H1 (cell line): ENCODE data around the gene TNPO3. TPM values are rescaled to one million over a fixed set of nuclear protein-coding genes. Genes with fewer than 3 reads are reported as not detected.

Experiments used
- CTCF ChIA-PET: fragments of 300-600 bp; sonication (Branson Sonifier 250); formaldehyde crosslinking; loops from one replicate; lab custom pipeline; 2021; ENCODE audit not compliant: partially characterized antibody; lab: Charles Lee
- POLR2A ChIA-PET: fragments of 300-600 bp; sonication (Branson Sonifier 250); formaldehyde crosslinking; loops from one replicate; lab custom pipeline; 2021; ENCODE audit warnings: inconsistent platforms; ENCODE audit not compliant: partially characterized antibody; lab: Charles Lee
- DNase-seq, 2 experiments: peaks; one replicate each; pipeline versions ENCODE4 v3.0.0 to v3.0.0-alpha.2; 2010 to 2022; ENCODE audit warnings: low spot score in 2 of 2, low read depth in 1 of 2, mixed read lengths in 1 of 2
- FAIRE-seq: peaks from 2 replicates; lab custom pipeline; 2011; peaks lifted over from hg19 to GRCh38; lab: Jason Lieb, UNC
- H2AFZ ChIP-seq: 2 replicates; pipeline ENCODE4 v1.8.1; 2012; ENCODE audit warnings: low read length, inconsistent platforms
- H2AK5ac ChIP-seq: 2 replicates; pipeline ENCODE4 v1.6.1; 2013; ENCODE audit warnings: low read depth, low read length
- H2BK120ac ChIP-seq: replicated peaks from 2 replicates; pipeline ENCODE3; 2013; ENCODE audit warnings: low read depth, low read length, inconsistent platforms
- H2BK12ac ChIP-seq: 2 replicates; pipeline ENCODE4 v1.6.1; 2013; ENCODE audit warnings: low read depth, low read length
- H2BK15ac ChIP-seq: 2 replicates; pipeline ENCODE4 v1.6.1; 2013; ENCODE audit warnings: low read length
- H2BK20ac ChIP-seq: 2 replicates; pipeline ENCODE4 v1.6.1; 2013; ENCODE audit warnings: low read length
- H2BK5ac ChIP-seq: 2 replicates; pipeline ENCODE4 v1.6.1; 2013; ENCODE audit warnings: low read depth, low read length
- H3K14ac ChIP-seq: 2 replicates; pipeline ENCODE4 v1.6.1; 2013; ENCODE audit warnings: inconsistent platforms; ENCODE audit not compliant: insufficient read length
- H3K18ac ChIP-seq: 2 replicates; pipeline ENCODE4 v1.6.1; 2013; ENCODE audit warnings: low read length; ENCODE audit errors: extremely low read depth
- H3K23ac ChIP-seq: 2 replicates; pipeline ENCODE4 v1.6.1; 2013; ENCODE audit warnings: inconsistent platforms; ENCODE audit not compliant: insufficient read length
- H3K23me2 ChIP-seq: 2 replicates; pipeline ENCODE4 v1.6.1; 2013; ENCODE audit warnings: low read depth, low read length
- H3K27ac ChIP-seq: 2 replicates; pipeline ENCODE4 v1.6.1; 2011; ENCODE audit warnings: low read depth, low read length, inconsistent platforms
- H3K27me3 ChIP-seq, 4 experiments: replicated peaks in 1 of 4; 1 replicate in 1 of 4; 2 replicates in 3 of 4; pipeline versions ENCODE4 v1.6.1 to v1.8.1; 2011 to 2013; ENCODE audit warnings: low read length in 3 of 4, mild to moderate bottlenecking in 3 of 4, inconsistent platforms in 2 of 4, mixed read lengths in 2 of 4, moderate library complexity in 1 of 4; ENCODE audit not compliant: control insufficient read depth in 3 of 4, insufficient read depth in 3 of 4; ENCODE audit errors: extremely low read depth in 1 of 4
- H3K36me3 ChIP-seq, 4 experiments: 2 replicates each; pipeline versions ENCODE4 v1.6.1 to v1.8.1; 2011 to 2013; ENCODE audit warnings: mild to moderate bottlenecking in 4 of 4, low read length in 3 of 4, moderate library complexity in 2 of 4, control low read depth in 1 of 4, inconsistent platforms in 1 of 4; ENCODE audit not compliant: insufficient read depth in 4 of 4, control insufficient read depth in 2 of 4
- H3K4ac ChIP-seq: replicated peaks from 2 replicates; pipeline ENCODE3; 2013; ENCODE audit warnings: low read length, low read depth, mixed read lengths, inconsistent platforms; ENCODE audit not compliant: insufficient read length
- H3K4me1 ChIP-seq, 4 experiments: replicated peaks in 1 of 4; 1 replicate in 1 of 4; 2 replicates in 3 of 4; pipeline versions ENCODE4 v1.6.1 to v1.8.1; 2011 to 2013; ENCODE audit warnings: low read length in 3 of 4, inconsistent platforms in 2 of 4, mixed read lengths in 1 of 4; ENCODE audit not compliant: insufficient read depth in 4 of 4, control insufficient read depth in 3 of 4
- H3K4me2 ChIP-seq, 2 experiments: 2 replicates each; pipeline versions ENCODE4 v1.6.1 to v1.8.1; 2011 to 2013; ENCODE audit warnings: low read depth in 2 of 2, low read length in 2 of 2, control low read depth in 1 of 2, inconsistent platforms in 1 of 2, mild to moderate bottlenecking in 1 of 2; ENCODE audit not compliant: insufficient read depth in 1 of 2
- H3K4me3 ChIP-seq, 4 experiments: fragments of 200-600, 300-600 bp in 1 of 4; sonication (generic), shearing (Covaris generic), sonication (Bioruptor Twin) in 1 of 4; 2 replicates each; pipeline versions ENCODE4 v1.5.1 to v1.8.1; 2011 to 2016; ENCODE audit warnings: low read length in 4 of 4, low read depth in 3 of 4, control low read depth in 2 of 4, inconsistent platforms in 2 of 4, mild to moderate bottlenecking in 2 of 4, mixed read lengths in 1 of 4, moderate library complexity in 1 of 4; ENCODE audit not compliant: insufficient read depth in 2 of 4; ENCODE audit errors: extremely low read depth in 1 of 4
- H3K56ac ChIP-seq: replicated peaks from 2 replicates; pipeline ENCODE3; 2013; ENCODE audit warnings: low read depth, mild to moderate bottlenecking, mixed read lengths, low read length, inconsistent platforms; ENCODE audit not compliant: insufficient read length
- H3K79me1 ChIP-seq: 2 replicates; pipeline ENCODE4 v1.6.1; 2013; ENCODE audit warnings: low read depth, low read length, control low read depth
- H3K79me2 ChIP-seq, 2 experiments: 2 replicates each; pipeline versions ENCODE4 v1.6.1 to v1.8.1; 2012 to 2013; ENCODE audit warnings: low read length in 2 of 2, mild to moderate bottlenecking in 2 of 2, inconsistent platforms in 1 of 2; ENCODE audit not compliant: insufficient read depth in 2 of 2, control insufficient read depth in 1 of 2
- H3K9ac ChIP-seq, 4 experiments: replicated peaks in 1 of 4; 1 replicate in 1 of 4; 2 replicates in 3 of 4; pipeline versions ENCODE4 v1.6.1 to v1.8.1; 2011 to 2013; ENCODE audit warnings: low read depth in 3 of 4, low read length in 3 of 4, control low read depth in 2 of 4, mild to moderate bottlenecking in 2 of 4, moderate library complexity in 2 of 4, inconsistent platforms in 1 of 4; ENCODE audit errors: extremely low read depth in 1 of 4
- H3K9me3 ChIP-seq, 2 experiments: 2 replicates each; pipeline versions ENCODE4 v1.6.1 to v1.8.1; 2012 to 2013; ENCODE audit warnings: mild to moderate bottlenecking in 2 of 2, moderate library complexity in 2 of 2, control low read depth in 1 of 2, inconsistent platforms in 1 of 2, low read depth in 1 of 2, low read length in 1 of 2, mixed read lengths in 1 of 2; ENCODE audit not compliant: insufficient read depth in 2 of 2
- H4K20me1 ChIP-seq, 2 experiments: replicated peaks in 1 of 2; 2 replicates each; pipeline versions ENCODE3 to v1.8.1; 2011 to 2013; ENCODE audit warnings: inconsistent platforms in 2 of 2, low read length in 2 of 2, mild to moderate bottlenecking in 1 of 2; ENCODE audit not compliant: insufficient read depth in 2 of 2, control insufficient read depth in 1 of 2
- H4K5ac ChIP-seq: 2 replicates; pipeline ENCODE4 v1.6.1; 2013; ENCODE audit warnings: low read length, low read depth, mixed read lengths, inconsistent platforms; ENCODE audit not compliant: insufficient read length
- H4K8ac ChIP-seq: 2 replicates; pipeline ENCODE4 v1.8.0; 2013; ENCODE audit warnings: mild to moderate bottlenecking, moderate library complexity, low read length, inconsistent platforms; ENCODE audit not compliant: insufficient read depth; ENCODE audit errors: extremely low read depth
- H4K91ac ChIP-seq: replicated peaks from 2 replicates; pipeline ENCODE3; 2013; ENCODE audit warnings: low read length, mixed read lengths, inconsistent platforms; ENCODE audit not compliant: insufficient read length
- BRCA1 ChIP-seq: IDR thresholded peaks from 2 replicates; pipeline ENCODE4 v1.6.1; 2012; ENCODE audit warnings: low read depth, low read length, improper control_type of control experiment
- EZH2 ChIP-seq: fragments of 200-600 bp; sonication (generic); IDR thresholded peaks from 2 replicates; pipeline ENCODE4 v1.7.1; 2012; ENCODE audit warnings: low read depth, mild to moderate bottlenecking, moderate library complexity, low read length, inconsistent platforms; ENCODE audit not compliant: severe bottlenecking
- JUND ChIP-seq: IDR thresholded peaks from 2 replicates; pipeline ENCODE4 v1.6.1; 2011; ENCODE audit warnings: mild to moderate bottlenecking, improper control_type of control experiment, low read length
- WGBS, 2 experiments: shearing (Covaris generic) in 1 of 2; methylation state at CpG; one replicate each; pipeline versions ENCODE4 v1.1.6 to v1.1.7; 2013 to 2015; ENCODE audit warnings: low lambda C conversion rate in 2 of 2, mixed read lengths in 2 of 2, inconsistent platforms in 1 of 2, low coverage in 1 of 2, missing lambda C conversion rate in 1 of 2; ENCODE audit not compliant: insufficient replicate concordance in 2 of 2, insufficient coverage in 1 of 2, insufficient read length in 1 of 2; ENCODE audit errors: extremely low coverage in 1 of 2, missing lambda C conversion rate in 1 of 2; 5-methylcytosine and 5-hydroxymethylcytosine counted together
- polyA plus RNA-seq, 7 experiments: library from polyadenylated mRNA; depleted of rRNA in 3 of 7; stranded (reverse) in 5 of 7; unstranded in 2 of 7; fragments of >200 nt in 5 of 7; fragments of 200-250 nt in 2 of 7; gene quantifications; 1 replicate in 5 of 7; 2 replicates in 1 of 7; 4 replicates in 1 of 7; pipeline versions ENCODE4 v1.2.1 to v1.2.3, GENCODE V29; 2011 to 2013; ENCODE audit warnings: missing spikeins in 2 of 7, mixed read lengths in 2 of 7
- total RNA-seq: library from RNA; stranded (reverse); fragmentation: NEBNext Ultra II Directional; extraction: Animal tissue kit (Norgen Biotek cat#: 25700); gene quantifications from 2 replicates; pipeline ENCODE4 v1.2.1, GENCODE V29; 2021

Gene TNPO3
- total and polyA plus RNA-seq, 2 of the 8 experiments (the other 6 are each of a cell fraction or from before 2014, with no cell fraction given): 67.6 to 99.2 TPM

DNA sequence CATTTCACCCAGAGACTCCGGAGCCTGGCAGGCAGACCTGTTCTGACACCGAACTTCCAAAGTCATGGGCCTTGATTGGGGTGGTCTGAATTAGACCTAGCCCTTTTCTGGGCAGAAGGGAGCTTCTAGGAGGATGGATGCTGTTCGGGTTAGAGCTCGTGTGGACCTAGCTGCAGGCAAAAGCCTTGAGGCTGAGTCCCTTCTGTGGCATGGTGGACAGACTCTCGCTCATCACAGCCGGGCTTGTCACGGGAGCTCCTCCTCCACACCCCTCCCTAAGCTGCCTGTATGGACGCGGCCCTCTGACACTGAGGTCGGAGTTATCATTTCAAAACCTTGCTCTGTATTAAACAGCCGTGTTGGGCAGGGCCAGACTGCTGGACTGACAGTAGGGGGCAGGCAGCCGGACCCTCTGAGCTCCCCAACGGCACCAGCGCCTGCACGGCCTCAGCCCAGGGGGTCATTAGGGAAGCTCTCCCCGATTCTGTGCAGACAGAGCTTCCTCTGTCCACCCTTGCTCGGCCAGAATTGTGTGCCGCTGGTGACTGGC, 115.0 kb downstream of the TNPO3 start:
- Histone ChIP-seq H3K27ac (no peak overlapping the region), H3K56ac (no peak overlapping the region), H2BK120ac (no peak overlapping the region), H3K27me3 (peaks cover 24 to 54% (median 38%) of the 10 kb centered on the region in 4 experiments), H4K20me1 (peaks cover 0 to 3% of the 10 kb centered on the region in 2 experiments), H2AK5ac (no peak overlapping the region), H3K9ac (no peak overlapping the region), H3K4me3 (no peak overlapping the region), H4K91ac (no peak overlapping the region), H4K5ac (no peak overlapping the region), H3K9me3 (no peaks in the 10 kb centered on the region), H2BK20ac (no peak overlapping the region), H3K23me2 (peaks cover 14% of the 10 kb centered on the region; the same call in 1 of the 2 replicates), H2BK12ac (no peak overlapping the region), H4K8ac (no peak overlapping the region; the same call in 1 of the 2 replicates), H2BK5ac (no peak overlapping the region), H3K18ac (no peak overlapping the region), H3K4me1 (peaks cover 0 to 7% (median 3%) of the 10 kb centered on the region in 4 experiments; a peak in 2 of 7 replicates), H3K4ac (no peak overlapping the region), H3K23ac (no peak overlapping the region), H3K79me1 (no peaks in the 10 kb centered on the region), H2BK15ac (no peak overlapping the region), H3K79me2 (no peaks in the 10 kb centered on the region), H3K14ac (no peak overlapping the region), H2AFZ (no peak overlapping the region), H3K4me2 (no peak overlapping the region), H3K36me3 (no peaks in the 10 kb centered on the region)
- 90% methylated on average over 17 of the region's 18 CpGs; no CpG with 5 or more reads in 1 of the 2 experiments for WGBS, 2 experiments
- ChIA-PET CTCF (interaction anchor here (1.0 to 2.3 kb wide), 15 partner anchors 9 to 151 kb away, joined by 3 to 11 read pairs (median 5); no protein-coding TSS in a partner anchor), POLR2A (interaction anchor here (0.9 to 1.7 kb wide), 4 partner anchors 8 to 87 kb away, joined by 3 to 4 read pairs (median 3); no protein-coding TSS in a partner anchor)
- TF ChIP-seq EZH2 (peak; percentile 17), BRCA1 (no peak), JUND (no peak)
- DNase-seq: no peak
- no peak for FAIRE-seq
